Ovary (tissue), 9 donors: Measurements from ENCODE around the gene CDK6. TPM values are rescaled to one million over a fixed set of nuclear protein-coding genes. Genes with fewer than 3 reads are reported as not detected.

Source experiments
- DNase-seq, 5 donors: peaks; one replicate each; pipeline ENCODE4 v3.0.0-alpha.2; 2019 to 2020
- H3K27ac ChIP-seq, 2 donors: fragments of 200-600 bp; one replicate each; pipeline versions ENCODE4 v1.5.1 to v1.8.0; 2019 to 2022
- H3K27me3 ChIP-seq: fragments of 200-600 bp; one replicate; pipeline ENCODE4 v1.8.0; 2022
- H3K36me3 ChIP-seq: fragments of 200-600 bp; sonication (generic); one replicate; pipeline ENCODE4 v1.5.1; 2019
- H3K4me1 ChIP-seq: one replicate; pipeline ENCODE4 v1.8.1; 2013; ENCODE audit warnings: mild to moderate bottlenecking, moderate library complexity; ENCODE audit not compliant: insufficient read depth
- H3K4me3 ChIP-seq: fragments of 200-600 bp; sonication (generic); one replicate; pipeline ENCODE4 v1.5.1; 2017
- H3K9me3 ChIP-seq, 2 donors: fragments of 200-600 bp in 1 of 2; sonication (generic) in 1 of 2; one replicate each; pipeline versions ENCODE4 v1.5.1 to v1.8.1; 2013 to 2019; ENCODE audit warnings: mild to moderate bottlenecking in 1 of 2, moderate library complexity in 1 of 2
- EP300 ChIP-seq: sonication (generic); formaldehyde crosslinking; IDR thresholded peaks from one replicate; pipeline ENCODE4 v1.6.1; 2017; ENCODE audit warnings: antibody characterized with exemption
- POLR2A ChIP-seq: fragments of 450-650 bp; IDR thresholded peaks from one replicate; pipeline ENCODE4 v1.6.1; 2017; ENCODE audit warnings: antibody characterized with exemption, mild to moderate bottlenecking, moderate library complexity
- WGBS, 3 donors: extraction: QIAGEN DNeasy Blood & Tissue Kit in 1 of 3; methylation state at CpG; one replicate each; pipeline versions ENCODE4 v1.1.5 to v1.1.7; 2013 to 2017; 5-methylcytosine and 5-hydroxymethylcytosine counted together
- intact Hi-C, 4 donors: fragments of 100-400 bp; cut with DNase I; formaldehyde crosslinking; loops; one replicate each; pipeline versions ENCODE4 v1.11.0 to v1.15.1; 2022 to 2023
- polyA plus RNA-seq, 2 donors: library from polyadenylated mRNA; stranded (reverse); fragments of 200-250 nt in 1 of 2; fragments of 350-450 nt in 1 of 2; fragmentation: Illumina TruSeq in 1 of 2; extraction: RNeasy Lipid Tissue Mini Kit (QIAGEN cat#74804) in 1 of 2; gene quantifications; one replicate each; pipeline ENCODE4 v1.2.3, GENCODE V29; 2013 to 2014
- total RNA-seq, 7 donors: library from RNA; depleted of rRNA in 2 of 7; stranded (reverse); fragments of >200 nt in 2 of 7; fragmentation: NEBNext Ultra II Directional in 3 of 7; extraction: Animal tissue kit (Norgen Biotek cat#: 25700) in 3 of 7; gene quantifications; one replicate each; pipeline versions ENCODE4 v1.1.0 to v1.2.4, GENCODE V29; 2016 to 2023
- TF ChIP-seq, protein P1 (sequence below), 3 donors: fragments of 450-650 bp in 2 of 3; fragments of 200-600 bp in 1 of 3; IDR thresholded peaks; one replicate each; pipeline versions ENCODE4 v1.5.1 to v1.8.0; 2016 to 2022; ENCODE audit warnings: antibody characterized with exemption in 3 of 3, mild to moderate bottlenecking in 1 of 3
- donor health status: DM: no; HTN: no; CAD: no; lungs with moderate emphysema.
- donor health status: DM: no; HTN: no; CAD: no.
- donor health status: Bipolar disorder and iron deficiency.
- donor health status: DM: yes; HTN: yes; CAD: no.
- donor health status: DM: no; HTN: no; CAD: no.
- donor health status: DM: yes; HTN: yes; CAD: no.

The CDK6 gene
- total and polyA plus RNA-seq, 9 donors: 1.8 to 20.4 (median 11.2) TPM

DNA sequence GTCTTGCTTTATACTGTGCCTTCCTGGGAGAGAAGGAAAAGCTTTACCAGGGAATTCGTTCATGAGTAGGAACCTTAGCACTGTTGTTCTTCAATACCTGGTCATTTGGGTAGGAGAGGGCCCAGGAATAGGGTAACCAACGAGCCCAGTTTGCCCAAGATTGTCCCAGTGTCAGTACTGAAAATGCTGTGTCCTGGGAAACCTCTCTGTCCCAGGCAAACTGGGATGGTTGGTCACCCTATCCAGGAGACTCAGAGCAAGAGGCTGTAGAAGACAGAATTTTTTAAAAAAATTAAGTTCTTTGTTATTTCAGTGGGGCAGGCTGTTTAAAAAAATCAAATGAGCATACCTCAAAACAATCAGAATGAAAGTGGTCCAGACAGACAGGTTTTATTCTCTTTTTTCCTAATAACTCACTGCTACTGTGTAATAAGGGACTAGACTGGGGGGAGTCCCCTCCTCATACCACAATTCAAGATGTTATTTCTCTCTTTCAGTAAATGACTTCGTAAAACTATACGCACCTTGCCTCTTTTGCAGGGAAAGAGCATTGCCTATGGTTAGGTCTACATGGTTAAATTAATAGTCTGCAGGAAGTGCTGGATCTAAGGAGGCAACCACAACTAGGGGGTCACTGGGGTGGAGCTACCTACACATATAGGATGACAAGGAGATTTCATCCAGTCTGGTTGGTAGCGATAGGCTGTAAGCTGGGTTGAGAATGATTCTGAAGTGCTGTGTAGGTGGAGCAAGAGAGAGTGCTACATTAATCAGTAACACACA, 205.1 kb downstream of the CDK6 start:
- Histone ChIP-seq H3K27me3 (no peaks in the 10 kb centered on the region), H3K36me3 (no peaks in the 10 kb centered on the region), H3K4me1 (no peaks in the 10 kb centered on the region), H3K4me3 (no peak overlapping the region), H3K27ac (no peak overlapping the region), H3K9me3 (no peaks in the 10 kb centered on the region)
- no peak for DNase-seq
- TF ChIP-seq EP300 (no peak), POLR2A (no peak)
- TF ChIP-seq, protein P1, sequence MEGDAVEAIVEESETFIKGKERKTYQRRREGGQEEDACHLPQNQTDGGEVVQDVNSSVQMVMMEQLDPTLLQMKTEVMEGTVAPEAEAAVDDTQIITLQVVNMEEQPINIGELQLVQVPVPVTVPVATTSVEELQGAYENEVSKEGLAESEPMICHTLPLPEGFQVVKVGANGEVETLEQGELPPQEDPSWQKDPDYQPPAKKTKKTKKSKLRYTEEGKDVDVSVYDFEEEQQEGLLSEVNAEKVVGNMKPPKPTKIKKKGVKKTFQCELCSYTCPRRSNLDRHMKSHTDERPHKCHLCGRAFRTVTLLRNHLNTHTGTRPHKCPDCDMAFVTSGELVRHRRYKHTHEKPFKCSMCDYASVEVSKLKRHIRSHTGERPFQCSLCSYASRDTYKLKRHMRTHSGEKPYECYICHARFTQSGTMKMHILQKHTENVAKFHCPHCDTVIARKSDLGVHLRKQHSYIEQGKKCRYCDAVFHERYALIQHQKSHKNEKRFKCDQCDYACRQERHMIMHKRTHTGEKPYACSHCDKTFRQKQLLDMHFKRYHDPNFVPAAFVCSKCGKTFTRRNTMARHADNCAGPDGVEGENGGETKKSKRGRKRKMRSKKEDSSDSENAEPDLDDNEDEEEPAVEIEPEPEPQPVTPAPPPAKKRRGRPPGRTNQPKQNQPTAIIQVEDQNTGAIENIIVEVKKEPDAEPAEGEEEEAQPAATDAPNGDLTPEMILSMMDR (IDR thresholded peaks at IDR 0.05): no peak
- intact Hi-C loops: no loop called here
- 93 to 98% (median 95%) methylated on average over 5 of the region's 5 CpGs for WGBS, 3 donors

DNA sequence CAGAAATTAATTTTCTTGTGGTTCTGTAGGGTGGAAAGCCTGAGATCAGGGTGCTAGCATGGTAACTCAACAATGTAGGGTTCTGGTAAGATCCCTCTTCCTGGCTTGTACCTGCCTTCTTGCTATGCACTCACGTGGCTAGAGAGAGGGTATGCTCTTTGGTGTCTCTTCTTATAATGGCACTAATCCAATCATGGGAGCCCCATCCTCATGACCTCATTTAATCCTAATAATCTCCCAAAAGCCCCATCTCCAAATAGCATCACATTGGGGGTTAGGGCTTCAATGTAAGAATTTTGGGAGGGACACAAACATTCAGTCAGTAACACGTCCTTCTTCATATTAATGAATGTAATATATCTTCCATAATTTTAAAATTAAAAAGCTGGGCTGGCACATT, 206.6 kb downstream of the CDK6 start:
- no peak for DNase-seq
- Histone ChIP-seq H3K9me3 (no peaks in the 10 kb centered on the region), H3K4me1 (no peaks in the 10 kb centered on the region), H3K4me3 (no peak overlapping the region), H3K36me3 (no peaks in the 10 kb centered on the region), H3K27me3 (no peaks in the 10 kb centered on the region), H3K27ac (no peak overlapping the region)
- TF ChIP-seq, protein P1 (IDR thresholded peaks at IDR 0.05): no peak
- TF ChIP-seq EP300 (no peak), POLR2A (no peak)
- 96 to 98% (median 97%) methylated on average over 2 of the region's 2 CpGs for WGBS, 3 donors
- intact Hi-C loops: loop anchor here in 2 of 4 donors (10.0 kb wide), 2 partner anchors 205 to 425 kb away; partner anchors contain the start of gene CDK6 (in 2 of the 2)

DNA sequence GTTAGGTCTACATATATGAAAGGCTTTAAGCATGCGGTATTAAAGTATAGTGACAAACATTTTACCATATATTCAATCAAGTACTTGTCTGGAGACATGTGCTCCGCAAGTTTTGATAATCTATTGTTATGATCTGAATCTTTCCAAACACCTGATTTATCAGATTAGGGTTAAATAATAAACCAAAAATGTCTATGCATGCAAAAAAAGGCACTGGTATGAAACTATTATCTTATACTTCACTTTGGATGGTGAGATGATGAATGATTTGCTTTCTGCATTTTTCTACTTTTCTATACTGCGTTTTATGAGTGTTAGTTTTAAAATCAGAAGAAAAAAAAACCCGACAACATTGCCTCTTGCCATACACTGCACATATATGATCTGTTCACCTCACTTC, 208.4 kb downstream of the CDK6 start:
- no peaks in the 10 kb centered on the region for H3K9me3 ChIP-seq
- DNase-seq: no peak
- no peak overlapping the region for H3K27ac ChIP-seq
- H3K4me3 ChIP-seq: no peak overlapping the region
- H3K4me1 ChIP-seq: no peaks in the 10 kb centered on the region
- no peaks in the 10 kb centered on the region for H3K27me3 ChIP-seq
- 96 to 97% (median 96%) methylated on average over 4 of the region's 4 CpGs for WGBS, 3 donors
- TF ChIP-seq POLR2A (no peak), EP300 (no peak)
- TF ChIP-seq, protein P1 (IDR thresholded peaks at IDR 0.05): no peak
- H3K36me3 ChIP-seq: no peaks in the 10 kb centered on the region
- intact Hi-C loops: loop anchor here in 2 of 4 donors (10.0 kb wide), 2 partner anchors 207 to 427 kb away; partner anchors contain the start of gene CDK6 (in 2 of the 2)

DNA sequence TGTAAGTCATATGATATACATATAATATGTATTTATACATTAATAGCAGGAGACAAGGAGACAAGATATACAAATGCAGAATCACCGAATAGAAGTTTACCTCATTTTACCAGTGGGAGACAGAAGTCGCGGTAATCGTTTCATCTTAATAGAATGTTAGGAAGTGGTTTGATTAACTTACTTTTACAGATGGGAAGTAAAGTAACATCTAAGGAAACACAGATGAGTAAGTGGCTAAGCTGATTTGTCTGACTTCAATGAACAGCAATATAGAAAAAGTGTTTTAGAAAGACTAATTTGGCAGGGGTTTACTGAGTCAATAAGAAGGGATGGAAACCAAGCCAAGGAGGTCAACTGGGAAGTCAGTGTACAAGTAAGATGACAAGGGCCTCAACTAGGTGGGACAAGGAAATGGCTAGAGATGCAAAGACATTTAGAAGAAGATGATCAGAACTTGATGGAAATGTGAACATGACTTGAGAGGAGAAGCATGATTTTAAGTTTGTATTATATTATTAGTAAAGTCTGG, 210.0 kb downstream of the CDK6 start:
- no peak overlapping the region for H3K27ac ChIP-seq
- DNase-seq: no peak
- H3K4me3 ChIP-seq: no peak overlapping the region
- intact Hi-C loops: loop anchor here in 2 of 4 donors (10.0 kb wide), 2 partner anchors 208 to 428 kb away; partner anchors contain the start of gene CDK6 (in 2 of the 2)
- no peaks in the 10 kb centered on the region for H3K9me3 ChIP-seq
- TF ChIP-seq POLR2A (no peak), EP300 (no peak)
- TF ChIP-seq, protein P1 (IDR thresholded peaks at IDR 0.05): no peak
- WGBS, 3 donors: 94 to 95% (median 94%) methylated on average over 4 of the region's 4 CpGs
- H3K27me3 ChIP-seq: no peaks in the 10 kb centered on the region
- no peaks in the 10 kb centered on the region for H3K36me3 ChIP-seq
- no peaks in the 10 kb centered on the region for H3K4me1 ChIP-seq
